ENCODE measurements around the gene ERBB4. TPM values are rescaled to one million over a fixed set of nuclear protein-coding genes. Genes with fewer than 3 reads are reported as not detected.

ERBB4 gene
- total RNA-seq, 1 experiment from 2014 or later, result 0.04 TPM

DNA sequence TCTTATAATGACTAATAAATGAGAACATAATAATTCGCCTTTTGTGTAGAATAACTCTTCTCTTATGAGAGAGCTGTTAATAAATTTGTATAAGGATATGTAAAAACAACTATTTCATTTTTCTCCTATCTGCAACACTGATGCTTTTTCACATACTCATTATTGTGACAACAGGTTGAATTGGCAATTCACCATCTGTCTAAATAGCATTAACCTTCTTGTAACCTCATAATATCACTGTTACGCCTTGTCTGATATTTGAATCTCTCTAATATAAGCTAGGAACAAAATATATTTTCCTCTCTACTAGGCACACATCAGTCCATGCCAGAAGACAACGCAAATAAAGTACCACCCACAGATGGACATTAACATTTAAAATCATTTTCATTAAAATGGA lies 1043.3 kb downstream of the ERBB4 start:
- no peak overlapping the region for H4K91ac ChIP-seq (ENCODE audit: insufficient read length, low read depth, low read length)
- no peak overlapping the region for H4K5ac ChIP-seq (ENCODE audit: insufficient read length, low read depth, low read length)
- H2BK15ac ChIP-seq (ENCODE audit: low read depth, low read length), result no peak overlapping the region
- H2BK12ac ChIP-seq (ENCODE audit: insufficient read length, low read depth, low read length), result no peak overlapping the region
- H2AFZ ChIP-seq (ENCODE audit: low read length), result no peak overlapping the region
- H3K27ac ChIP-seq (ENCODE audit: insufficient read length, low read depth, low read length), result no peak overlapping the region
- H3K9ac ChIP-seq (ENCODE audit: extremely low read depth, insufficient read length, low read length), result no peak overlapping the region
- no peaks in the 10 kb centered on the region for H3K9me3 Mint-ChIP-seq
- no peak overlapping the region for H3K4ac ChIP-seq (ENCODE audit: low read depth, low read length)
- no peak overlapping the region for H3K56ac ChIP-seq (ENCODE audit: insufficient read length, low read depth, low read length)
- H2BK120ac ChIP-seq (ENCODE audit: low read depth, low read length, poor library complexity, severe bottlenecking), result no peak overlapping the region
- no peaks in the 10 kb centered on the region for H3K27me3 ChIP-seq (ENCODE audit: insufficient read depth, low read length)
- WGBS (ENCODE audit: extremely low coverage, insufficient read length, low lambda C conversion rate), result no CpG with 5 or more reads among the region's 3 CpGs
- no peak overlapping the region for H4K8ac ChIP-seq (replicated peaks; ENCODE audit: insufficient read length, low read depth, low read length)
- no peak overlapping the region for H3K4me2 ChIP-seq (ENCODE audit: insufficient read depth, insufficient read length, low read length)
- no peak overlapping the region for H3K27ac Mint-ChIP-seq
- H3K23me2 ChIP-seq (ENCODE audit: insufficient read length, low read depth, low read length, poor library complexity, severe bottlenecking), result no peaks in the 10 kb centered on the region
- H3K79me1 ChIP-seq (ENCODE audit: insufficient read depth, low read depth, low read length, poor library complexity, severe bottlenecking), result no peaks in the 10 kb centered on the region
- H2BK20ac ChIP-seq (ENCODE audit: low read depth, low read length, poor library complexity, severe bottlenecking), result no peak overlapping the region
- H3K4me1 Mint-ChIP-seq, result peaks cover 14 to 21% of the 10 kb centered on the region in 2 experiments
- no peaks in the 10 kb centered on the region for H3K79me2 ChIP-seq (ENCODE audit: insufficient read depth, low read length)
- H3K4me1 ChIP-seq (ENCODE audit: insufficient read depth, low read length), result peaks cover 3% of the 10 kb centered on the region
- TF ChIP-seq, protein P1, sequence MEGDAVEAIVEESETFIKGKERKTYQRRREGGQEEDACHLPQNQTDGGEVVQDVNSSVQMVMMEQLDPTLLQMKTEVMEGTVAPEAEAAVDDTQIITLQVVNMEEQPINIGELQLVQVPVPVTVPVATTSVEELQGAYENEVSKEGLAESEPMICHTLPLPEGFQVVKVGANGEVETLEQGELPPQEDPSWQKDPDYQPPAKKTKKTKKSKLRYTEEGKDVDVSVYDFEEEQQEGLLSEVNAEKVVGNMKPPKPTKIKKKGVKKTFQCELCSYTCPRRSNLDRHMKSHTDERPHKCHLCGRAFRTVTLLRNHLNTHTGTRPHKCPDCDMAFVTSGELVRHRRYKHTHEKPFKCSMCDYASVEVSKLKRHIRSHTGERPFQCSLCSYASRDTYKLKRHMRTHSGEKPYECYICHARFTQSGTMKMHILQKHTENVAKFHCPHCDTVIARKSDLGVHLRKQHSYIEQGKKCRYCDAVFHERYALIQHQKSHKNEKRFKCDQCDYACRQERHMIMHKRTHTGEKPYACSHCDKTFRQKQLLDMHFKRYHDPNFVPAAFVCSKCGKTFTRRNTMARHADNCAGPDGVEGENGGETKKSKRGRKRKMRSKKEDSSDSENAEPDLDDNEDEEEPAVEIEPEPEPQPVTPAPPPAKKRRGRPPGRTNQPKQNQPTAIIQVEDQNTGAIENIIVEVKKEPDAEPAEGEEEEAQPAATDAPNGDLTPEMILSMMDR (conservative IDR thresholded peaks at IDR 0.05), result no peak
- H3K14ac ChIP-seq (ENCODE audit: insufficient read depth, low read length), result no peak overlapping the region
- H3K18ac ChIP-seq (ENCODE audit: insufficient read length, low read depth, low read length), result no peak overlapping the region
- H3K9me3 ChIP-seq (ENCODE audit: control insufficient read depth, low read depth, low read length), result no peaks in the 10 kb centered on the region
- H2AK5ac ChIP-seq (ENCODE audit: insufficient read length, low read length), result no peak overlapping the region
- H3T11ph ChIP-seq (ENCODE audit: low read length), result no peak overlapping the region
- H3K23ac ChIP-seq (ENCODE audit: insufficient read length, low read depth, low read length), result no peak overlapping the region
- no peaks in the 10 kb centered on the region for H4K20me1 ChIP-seq (ENCODE audit: control insufficient read depth, insufficient read depth, insufficient read length)
- no peaks in the 10 kb centered on the region for H3K36me3 Mint-ChIP-seq (ENCODE audit: insufficient read depth in 1 of 3, low read depth in 3 of 3)
- H3K4me3 Mint-ChIP-seq, result no peak overlapping the region
- no peak for DNase-seq
- no peak overlapping the region for H2BK5ac ChIP-seq (ENCODE audit: insufficient read length, low read length)
- H3K27me3 Mint-ChIP-seq (ENCODE audit: low read depth), result peaks cover 1% of the 10 kb centered on the region; the same call in 1 of the 2 replicates

Measured in H9 (cell line).